Cerebellar cortex (tissue), 1 donor: ENCODE data around the gene ZDHHC11.
"Not testable (repeated sequence)": the region's sequence is repeated elsewhere in the genome, so short reads cannot be mapped to it uniquely, and the experiment has no call there.

Source experiments
- DNase-seq: peaks from one replicate; pipeline ENCODE4 v3.0.0-alpha.2; 2015; ENCODE audit warnings: low spot score

ZDHHC11 gene

GRCh38 chr5:858726-859125 lies 7.9 kb upstream of the ZDHHC11 start:
- no peak for DNase-seq

DNA sequence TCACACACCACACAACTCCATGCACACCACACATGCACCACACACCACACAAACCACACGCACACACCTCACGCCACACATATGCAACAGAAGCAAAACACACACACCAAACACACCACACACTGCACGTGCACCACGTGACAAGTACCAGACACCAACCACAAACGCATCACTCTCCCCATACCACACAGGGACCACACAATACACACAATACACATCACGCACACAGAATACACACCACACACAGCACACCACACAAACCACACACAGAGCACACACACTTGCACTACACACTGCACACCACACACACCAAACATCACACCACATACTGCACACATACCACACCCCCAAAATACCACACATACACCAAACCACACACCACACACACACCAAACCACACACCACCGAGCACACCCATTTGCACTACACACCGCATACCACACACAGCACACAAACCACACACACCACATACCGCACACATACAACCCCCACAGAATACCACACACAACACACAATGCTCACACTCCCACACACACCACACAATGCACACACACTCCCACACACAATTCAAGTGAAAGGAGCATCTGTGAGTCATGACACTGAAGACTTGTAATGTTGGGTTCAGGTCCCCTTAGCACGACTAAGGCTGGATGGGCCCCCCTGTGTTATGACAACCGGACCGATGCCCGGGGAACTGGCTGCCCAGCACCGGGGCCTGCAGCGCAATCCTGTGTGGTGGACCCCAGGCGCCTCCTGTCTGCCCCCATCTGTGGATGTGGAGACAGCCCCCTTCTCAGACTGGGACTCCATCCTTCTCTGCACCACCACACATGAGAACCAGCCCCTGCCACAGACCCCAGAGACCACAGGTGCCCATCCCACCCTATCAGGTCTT lies 6.0 kb upstream of the ZDHHC11 start:
- DNase-seq = no peak

- no peak for DNase-seq
These were observed 5.2 kb upstream of the ZDHHC11 start for GRCh38 chr5:855771-856530.

GRCh38 chr5:854966-855743 lies 4.4 kb upstream of the ZDHHC11 start:
- no peak for DNase-seq

- DNase-seq = no peak
These were observed 3.4 kb upstream of the ZDHHC11 start for GRCh38 chr5:854217-854616.

DNA sequence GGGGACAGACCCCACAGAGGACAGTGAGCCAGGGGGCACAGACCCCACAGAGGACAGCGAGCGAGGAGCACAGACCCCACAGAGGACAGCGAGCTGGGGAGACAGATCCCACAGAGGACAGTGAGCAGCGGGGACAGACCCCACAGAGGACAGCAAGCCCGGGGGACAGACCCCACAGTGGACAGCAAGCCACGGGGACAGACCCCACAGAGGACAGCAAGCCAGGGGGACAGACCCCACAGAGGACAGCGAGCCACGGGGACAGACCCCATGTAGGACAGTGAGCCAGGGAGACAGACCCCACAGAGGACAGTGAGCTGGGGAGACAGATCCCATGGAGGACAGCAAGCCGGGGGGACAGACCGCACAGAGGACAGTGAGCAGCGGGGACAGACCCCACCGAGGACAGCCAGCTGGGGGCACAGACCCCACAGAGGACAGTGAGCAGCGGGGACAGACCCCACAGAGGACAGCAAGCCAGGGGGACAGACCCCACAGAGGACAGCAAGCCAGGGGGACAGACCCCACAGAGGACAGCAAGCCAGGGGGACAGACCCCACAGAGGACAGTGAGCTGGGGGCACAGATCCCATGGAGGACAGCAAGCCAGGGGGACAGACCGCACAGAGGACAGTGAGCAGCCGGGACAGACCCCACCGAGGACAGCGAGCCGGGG lies 2.8 kb upstream of the ZDHHC11 start:
- DNase-seq = not testable (repeated sequence)

DNA sequence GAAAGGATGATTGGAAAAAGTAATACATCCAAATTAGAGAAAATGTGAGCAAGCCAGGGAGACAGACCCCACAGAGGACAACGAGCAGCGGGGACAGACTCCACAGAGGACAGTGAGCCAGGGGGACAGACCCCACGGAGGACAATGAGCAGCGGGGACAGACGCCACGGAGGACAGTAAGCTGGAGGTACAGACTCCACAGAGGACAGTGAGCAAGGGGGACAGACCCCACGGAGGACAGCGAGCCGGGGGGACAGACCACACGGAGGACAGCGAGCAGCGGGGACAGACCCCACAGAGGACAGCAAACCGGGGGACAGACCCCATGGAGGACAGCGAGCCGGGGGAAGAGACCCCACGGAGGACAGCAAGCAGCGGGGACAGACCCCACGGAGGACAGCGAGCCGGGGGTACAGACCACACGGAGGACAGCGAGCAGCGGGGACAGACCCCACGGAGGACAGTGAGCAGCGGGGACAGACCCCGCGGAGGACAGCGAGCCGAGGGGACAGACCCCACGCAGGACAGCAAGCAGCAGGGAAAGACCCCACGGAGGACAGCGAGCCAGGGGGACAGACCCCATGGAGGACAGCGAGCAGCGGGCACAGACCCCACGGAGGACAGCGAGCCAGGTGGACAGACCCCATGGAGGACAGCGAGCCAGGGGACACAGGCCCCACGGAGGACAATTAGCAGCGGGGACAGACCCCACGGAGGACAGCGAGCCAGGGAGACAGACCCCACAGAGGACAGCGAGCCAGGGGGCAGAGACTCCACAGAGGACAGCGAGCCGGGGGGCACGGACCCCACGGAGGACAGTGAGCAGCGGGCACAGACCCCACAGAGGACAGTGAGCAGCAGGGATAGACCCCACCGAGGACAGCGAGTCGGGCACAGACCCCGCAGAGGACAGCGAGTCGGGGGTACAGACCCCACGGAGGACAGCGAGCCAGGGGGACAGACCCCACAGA lies 1.9 kb upstream of the ZDHHC11 start:
- no peak for DNase-seq

- DNase-seq = no peak
These were observed 1.2 kb upstream of the ZDHHC11 start for GRCh38 chr5:852018-852417.

DNA sequence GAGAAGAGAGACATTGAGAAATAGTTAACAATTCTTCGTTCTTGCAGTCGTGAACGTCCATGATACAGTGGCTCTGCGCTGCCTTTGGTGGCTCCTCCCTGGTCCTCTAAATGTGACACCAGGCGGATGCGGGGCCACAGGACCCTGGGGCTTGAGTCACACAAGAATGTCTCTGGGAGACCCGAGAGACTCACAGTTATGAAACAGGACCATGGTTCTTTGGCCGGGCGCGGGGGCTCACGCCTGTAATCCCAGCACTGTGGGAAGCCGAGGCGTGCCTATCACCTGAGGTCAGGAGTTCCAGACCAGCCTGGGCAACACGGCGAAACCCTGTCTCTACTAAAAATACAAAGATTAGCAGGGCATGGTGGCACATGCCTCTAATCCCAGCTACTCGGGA lies 767 bp upstream of the ZDHHC11 start:
- no peak for DNase-seq

DNA sequence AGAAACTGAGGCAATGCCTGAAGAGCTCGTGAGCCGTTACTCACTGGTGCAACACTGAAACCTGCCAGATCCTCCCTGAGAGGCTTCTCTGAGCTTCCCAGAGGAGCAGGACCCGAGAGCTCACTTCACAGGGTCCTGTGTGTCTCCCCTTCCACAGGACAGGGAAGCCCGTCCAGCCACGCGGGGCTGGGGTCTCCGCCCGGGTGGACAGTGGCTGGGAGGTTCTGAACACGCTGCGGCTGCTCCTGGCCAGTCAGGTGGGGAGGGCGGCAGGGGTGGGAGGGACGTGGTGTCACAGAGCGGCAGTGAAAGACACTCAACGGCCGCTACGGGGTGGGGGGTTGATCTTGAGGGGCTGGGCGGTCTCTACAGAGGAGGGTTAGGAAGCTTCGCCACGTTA lies 290 bp upstream of the ZDHHC11 start:
- no peak for DNase-seq

- DNase-seq = no peak
These were observed 1.0 kb downstream of the ZDHHC11 start for GRCh38 chr5:849651-850301.

DNA sequence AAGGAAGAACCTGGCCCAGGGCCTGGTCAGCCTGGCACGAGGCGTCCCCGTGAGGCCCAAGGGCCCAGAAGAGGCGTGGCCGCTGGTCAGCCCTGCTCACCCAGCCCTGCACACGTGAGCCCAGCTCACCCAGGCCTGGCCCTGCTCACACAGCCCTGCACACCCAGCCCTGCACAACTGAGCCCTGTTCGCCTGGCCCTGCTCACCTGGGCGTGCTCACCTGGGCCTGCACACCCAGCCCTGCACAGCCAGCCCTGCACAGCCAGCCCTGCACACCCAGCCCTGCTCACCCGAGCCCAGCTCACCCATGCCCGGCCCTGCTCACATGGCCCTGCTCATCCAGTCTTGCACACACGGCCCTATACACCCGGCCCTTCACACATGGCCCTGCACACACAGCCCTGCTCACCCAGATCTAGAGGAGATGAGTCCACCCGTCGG lies 2.1 kb downstream of the ZDHHC11 start:
- DNase-seq = no peak

DNA sequence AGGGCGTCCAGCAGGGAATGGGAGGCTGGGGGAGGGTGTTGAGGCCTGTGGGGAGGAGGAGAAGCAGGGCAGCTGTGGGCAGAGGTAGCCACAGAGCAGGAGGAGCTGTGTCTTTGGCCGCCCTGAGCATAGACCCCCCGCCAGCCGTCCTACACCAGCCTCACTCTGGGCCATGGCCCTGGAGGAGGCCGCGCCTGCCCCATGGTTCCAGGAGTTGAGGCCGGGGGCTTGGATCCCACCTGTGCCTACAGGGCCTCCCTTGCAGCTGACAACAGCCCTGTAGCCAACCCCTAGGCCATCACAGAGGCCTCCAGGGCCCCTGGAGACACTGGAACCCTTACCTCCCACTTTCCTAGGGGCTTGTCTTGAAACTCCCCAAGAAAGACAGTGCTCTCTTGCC lies 3.0 kb downstream of the ZDHHC11 start:
- DNase-seq = not testable (repeated sequence)

- DNase-seq = not testable (repeated sequence)
These were observed 3.6 kb downstream of the ZDHHC11 start for GRCh38 chr5:847212-847611.

DNA sequence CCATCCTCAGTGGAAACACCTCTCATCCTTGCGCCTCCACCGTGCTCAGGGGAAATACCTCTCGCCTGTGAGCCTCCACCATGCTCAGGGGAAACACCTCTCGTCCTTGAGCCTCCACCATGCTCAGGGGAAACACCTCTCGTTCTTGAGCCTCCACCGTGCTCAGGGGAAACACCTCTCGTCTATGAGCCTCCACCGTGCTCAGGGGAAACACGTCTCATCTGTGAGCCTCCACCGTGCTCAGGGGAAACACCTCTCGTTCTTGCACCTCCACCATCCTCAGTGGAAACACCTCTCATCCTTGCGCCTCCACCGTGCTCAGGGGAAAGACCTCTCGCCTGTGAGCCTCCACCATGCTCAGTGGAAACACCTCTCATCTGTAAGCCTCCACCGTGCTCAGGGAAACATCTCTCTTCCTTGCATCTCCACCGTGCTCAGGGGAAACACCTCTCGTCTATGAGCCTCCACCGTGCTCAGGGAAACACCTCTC lies 4.1 kb downstream of the ZDHHC11 start:
- DNase-seq = not testable (repeated sequence)

GRCh38 chr5:845676-846601 lies 4.8 kb downstream of the ZDHHC11 start:
- not testable (repeated sequence) for DNase-seq

DNA sequence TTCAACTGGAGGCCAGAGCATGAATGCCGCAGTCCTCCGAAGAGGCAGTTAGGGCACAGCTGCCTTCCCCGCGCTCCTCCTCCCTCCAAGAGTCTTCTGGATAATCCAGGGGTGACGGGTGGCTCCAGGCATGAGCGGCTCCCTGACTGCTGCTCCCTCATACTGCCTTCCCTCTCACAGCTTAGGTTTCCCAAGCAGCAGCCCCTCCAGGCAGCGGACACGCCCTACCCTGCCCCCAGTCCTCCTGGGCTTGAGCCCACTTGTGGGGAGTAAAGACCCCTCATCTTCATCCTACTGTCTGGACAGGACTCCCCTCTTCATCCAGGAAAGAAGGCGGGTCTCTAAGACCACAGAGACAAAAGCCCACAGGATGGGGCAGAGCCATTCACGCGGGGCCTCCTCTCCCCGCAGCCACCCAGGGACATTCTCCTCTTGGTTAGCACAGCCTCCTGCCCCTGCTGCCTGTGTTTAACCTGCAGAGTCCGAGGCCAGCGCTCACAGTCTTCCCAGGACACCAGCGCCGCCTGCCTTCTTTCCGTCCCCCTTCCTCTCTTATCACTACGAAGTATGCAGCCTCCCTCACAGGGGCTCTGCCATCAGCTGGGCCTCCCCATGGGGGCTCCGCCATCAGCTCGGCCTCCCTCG lies 5.6 kb downstream of the ZDHHC11 start:
- DNase-seq = not testable (repeated sequence)

DNA sequence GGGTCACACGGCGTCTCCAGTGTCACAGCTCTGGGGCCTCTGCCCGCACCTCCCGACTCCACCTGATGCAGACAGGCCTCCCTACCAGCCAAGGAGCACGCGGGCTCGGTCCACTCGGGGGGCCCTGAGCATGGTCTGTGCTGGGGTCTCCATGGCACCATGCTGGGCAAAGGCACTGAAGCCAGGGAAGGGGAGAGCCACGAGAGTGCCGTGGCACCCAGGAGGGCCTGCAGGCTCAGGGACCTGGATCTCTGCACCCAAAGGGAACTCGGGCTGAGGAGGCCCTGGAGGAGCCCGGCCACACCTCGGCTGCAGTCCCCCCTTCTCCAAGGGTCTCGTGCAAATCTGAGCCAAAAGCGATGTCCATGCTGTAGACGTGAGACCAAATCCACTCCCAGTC lies 6.4 kb downstream of the ZDHHC11 start:
- not testable (repeated sequence) for DNase-seq
